Measurements from ENCODE around the gene NCOR1. TPM values are rescaled to one million over a fixed set of nuclear protein-coding genes. Genes with fewer than 3 reads are reported as not detected.

Gene NCOR1
- total RNA-seq, 1 donor: 86.9 TPM

GRCh38 chr17:16108871-16109270, 106.5 kb downstream of the NCOR1 start:
- H3K79me2 ChIP-seq (ENCODE audit: insufficient read depth, low read length): peaks cover 18% of the 10 kb centered on the region
- no peak for TF ChIP-seq CTCF (IDR thresholded peaks at IDR 0.05; ENCODE audit: extremely low read depth, low read depth, low read length)
- H3K4me1 ChIP-seq (ENCODE audit: insufficient read depth, low read length): no peaks in the 10 kb centered on the region

GRCh38 chr17:16108386-16108785, 106.9 kb downstream of the NCOR1 start:
- Histone ChIP-seq H4K20me1 (ENCODE audit: insufficient read depth, low read length) (peaks cover 3% of the 10 kb centered on the region), H3K9me3 (ENCODE audit: low read depth, low read length) (no peaks in the 10 kb centered on the region), H3K4me3 (ENCODE audit: insufficient read depth, low read length) (no peak overlapping the region), H3K27me3 (ENCODE audit: insufficient read depth, low read length) (no peaks in the 10 kb centered on the region), H3K36me3 (ENCODE audit: insufficient read depth, low read length) (peaks cover 14% of the 10 kb centered on the region), H3K27ac (ENCODE audit: low read depth, low read length) (no peak overlapping the region), H3K79me2 (ENCODE audit: insufficient read depth, low read length) (peaks cover 22% of the 10 kb centered on the region), H2AFZ (ENCODE audit: low read length) (no peak overlapping the region), H3K4me1 (ENCODE audit: insufficient read depth, low read length) (no peaks in the 10 kb centered on the region), H3K4me2 (ENCODE audit: insufficient read depth, low read length) (no peak overlapping the region)
- no peak for DNase-seq (ENCODE audit: insufficient read length, low spot score, missing footprints)
- no peak for TF ChIP-seq CTCF (IDR thresholded peaks at IDR 0.05; ENCODE audit: extremely low read depth, low read depth, low read length)

More at GRCh38 chr17:16108871-16109270, 106.5 kb downstream of the NCOR1 start:
- peaks cover 3% of the 10 kb centered on the region for H4K20me1 ChIP-seq (ENCODE audit: insufficient read depth, low read length)
- no peak overlapping the region for H3K4me2 ChIP-seq (ENCODE audit: insufficient read depth, low read length)
- no peaks in the 10 kb centered on the region for H3K9me3 ChIP-seq (ENCODE audit: low read depth, low read length)
- no peak overlapping the region for H3K27ac ChIP-seq (ENCODE audit: low read depth, low read length)
- no peak overlapping the region for H2AFZ ChIP-seq (ENCODE audit: low read length)
- DNase-seq (ENCODE audit: insufficient read length, low spot score, missing footprints): no peak
- no peaks in the 10 kb centered on the region for H3K27me3 ChIP-seq (ENCODE audit: insufficient read depth, low read length)
- H3K36me3 ChIP-seq (ENCODE audit: insufficient read depth, low read length): peaks cover 13% of the 10 kb centered on the region
- no peak overlapping the region for H3K4me3 ChIP-seq (ENCODE audit: insufficient read depth, low read length)

GRCh38 chr17:16107165-16107770, 108.1 kb downstream of the NCOR1 start:
- Histone ChIP-seq H3K27ac (ENCODE audit: low read depth, low read length) (no peak overlapping the region), H2AFZ (ENCODE audit: low read length) (no peak overlapping the region), H3K36me3 (ENCODE audit: insufficient read depth, low read length) (peaks cover 16% of the 10 kb centered on the region), H3K27me3 (ENCODE audit: insufficient read depth, low read length) (no peaks in the 10 kb centered on the region), H4K20me1 (ENCODE audit: insufficient read depth, low read length) (peaks cover 6% of the 10 kb centered on the region), H3K4me3 (ENCODE audit: insufficient read depth, low read length) (no peak overlapping the region), H3K9me3 (ENCODE audit: low read depth, low read length) (no peaks in the 10 kb centered on the region), H3K79me2 (ENCODE audit: insufficient read depth, low read length) (peaks cover 27% of the 10 kb centered on the region), H3K4me1 (ENCODE audit: insufficient read depth, low read length) (no peaks in the 10 kb centered on the region), H3K4me2 (ENCODE audit: insufficient read depth, low read length) (no peak overlapping the region)
- no peak for TF ChIP-seq CTCF (IDR thresholded peaks at IDR 0.05; ENCODE audit: extremely low read depth, low read depth, low read length)
- DNase-seq (ENCODE audit: insufficient read length, low spot score, missing footprints): no peak

GRCh38 chr17:16106161-16106891, 109.0 kb downstream of the NCOR1 start:
- Histone ChIP-seq H4K20me1 (ENCODE audit: insufficient read depth, low read length) (peaks cover 6% of the 10 kb centered on the region), H2AFZ (ENCODE audit: low read length) (no peak overlapping the region), H3K79me2 (ENCODE audit: insufficient read depth, low read length) (peaks cover 31% of the 10 kb centered on the region), H3K9me3 (ENCODE audit: low read depth, low read length) (no peaks in the 10 kb centered on the region), H3K4me2 (ENCODE audit: insufficient read depth, low read length) (no peak overlapping the region), H3K27me3 (ENCODE audit: insufficient read depth, low read length) (no peaks in the 10 kb centered on the region), H3K27ac (ENCODE audit: low read depth, low read length) (peak overlapping the region; percentile 44), H3K4me1 (ENCODE audit: insufficient read depth, low read length) (no peaks in the 10 kb centered on the region), H3K36me3 (ENCODE audit: insufficient read depth, low read length) (peaks cover 21% of the 10 kb centered on the region), H3K4me3 (ENCODE audit: insufficient read depth, low read length) (no peak overlapping the region)
- no peak for TF ChIP-seq CTCF (IDR thresholded peaks at IDR 0.05; ENCODE audit: extremely low read depth, low read depth, low read length)
- peak; percentile 84 for DNase-seq (ENCODE audit: insufficient read length, low spot score, missing footprints)
